CD4-positive, alpha-beta T cell (primary cell): ENCODE measurements around the gene FARP1. TPM values are rescaled to one million over a fixed set of nuclear protein-coding genes. Genes with fewer than 3 reads are reported as not detected.

ENCODE experiments used
- ATAC-seq: fragments of 200-7000 bp; cut with Tn5 transposase; one replicate; pipeline ENCODE4 v1.10.0; 2022; ENCODE audit warnings: mild to moderate bottlenecking; ENCODE audit not compliant: poor library complexity
- CTCF ChIA-PET: fragments of 350-600 bp; sonication (Branson Sonifier 250); formaldehyde crosslinking; loops from one replicate; lab custom pipeline; 2021; ENCODE audit warnings: antibody characterized with exemption, inconsistent platforms; lab: Charles Lee
- POLR2A ChIA-PET: fragments of 350-600 bp; sonication (Branson Sonifier 250); formaldehyde crosslinking; loops from one replicate; lab custom pipeline; 2021; ENCODE audit warnings: antibody characterized with exemption, inconsistent platforms; lab: Charles Lee
- DNase-seq, 14 experiments: peaks; one replicate each; pipeline ENCODE4 v3.0.0-alpha.2; 2013 to 2020; ENCODE audit warnings: mixed read lengths in 2 of 14
- H3K27ac ChIP-seq, 2 donors: one replicate each; pipeline versions ENCODE4 v1.5.1 to v1.7.0; 2013; ENCODE audit warnings: low read length in 2 of 2, low read depth in 1 of 2, mild to moderate bottlenecking in 1 of 2
- H3K27me3 ChIP-seq, 2 experiments: 1 replicate in 1 of 2; 2 replicates in 1 of 2; pipeline versions ENCODE4 v1.6.1 to v1.7.0; 2013; ENCODE audit warnings: low read length in 2 of 2, control low read depth in 1 of 2, mild to moderate bottlenecking in 1 of 2, moderate library complexity in 1 of 2; ENCODE audit not compliant: insufficient read depth in 2 of 2, control insufficient read depth in 1 of 2
- H3K36me3 ChIP-seq: one replicate; pipeline ENCODE4 v1.6.1; 2013; ENCODE audit warnings: low read length, control low read depth; ENCODE audit not compliant: insufficient read depth
- H3K4me1 ChIP-seq: one replicate; pipeline ENCODE4 v1.6.1; 2013; ENCODE audit warnings: low read length, control low read depth; ENCODE audit not compliant: insufficient read depth
- H3K4me3 ChIP-seq: one replicate; pipeline ENCODE4 v1.5.1; 2013; ENCODE audit warnings: mild to moderate bottlenecking, low read length, moderate library complexity
- H3K9me3 ChIP-seq, 2 experiments: 1 replicate in 1 of 2; 2 replicates in 1 of 2; pipeline versions ENCODE4 v1.6.1 to v1.7.0; 2013; ENCODE audit warnings: low read length in 2 of 2, mild to moderate bottlenecking in 2 of 2, control low read depth in 1 of 2, moderate library complexity in 1 of 2; ENCODE audit not compliant: control insufficient read depth in 1 of 2, insufficient read depth in 1 of 2
- H3K27ac Mint-ChIP-seq: one replicate; pipeline ENCODE4 v1.8.0; 2020; ENCODE audit warnings: mixed read lengths
- H3K27me3 Mint-ChIP-seq: one replicate; pipeline ENCODE4 v1.8.0; 2021; ENCODE audit warnings: mixed read lengths
- H3K36me3 Mint-ChIP-seq: one replicate; pipeline ENCODE4 v1.8.0; 2021; ENCODE audit warnings: low read depth, mixed read lengths
- H3K4me1 Mint-ChIP-seq: one replicate; pipeline ENCODE4 v1.8.0; 2021; ENCODE audit warnings: low read depth, mixed read lengths
- H3K4me3 Mint-ChIP-seq: one replicate; pipeline ENCODE4 v1.8.0; 2020; ENCODE audit warnings: mild to moderate bottlenecking, mixed read lengths
- H3K9me3 Mint-ChIP-seq: one replicate; pipeline ENCODE4 v1.8.0; 2020; ENCODE audit warnings: mixed read lengths
- intact Hi-C, 2 experiments: fragments of 100-400 bp; cut with DNase I in 1 of 2; cut with micrococcal nuclease in 1 of 2; formaldehyde crosslinking; loops; one replicate each; pipeline versions ENCODE4 v1.15.1 to v1.9.0; 2023 to 2025; cut with DNase I, micrococcal nuclease
- total RNA-seq, 174 experiments: library from RNA in 2 of 174; stranded (reverse) in 2 of 174; gene quantifications; one replicate each; pipeline ENCODE4 v1.2.3 and lab custom pipeline; 2021 to 2026
- TF ChIP-seq, protein P1 (sequence below): fragments of 200-600 bp; IDR thresholded peaks from one replicate; pipeline ENCODE4 v1.8.0; 2022; ENCODE audit warnings: antibody characterized with exemption, mild to moderate bottlenecking

FARP1 gene
- total RNA-seq, 2 experiments from 2014 or later: 0.30 TPM; not detected in 1

DNA sequence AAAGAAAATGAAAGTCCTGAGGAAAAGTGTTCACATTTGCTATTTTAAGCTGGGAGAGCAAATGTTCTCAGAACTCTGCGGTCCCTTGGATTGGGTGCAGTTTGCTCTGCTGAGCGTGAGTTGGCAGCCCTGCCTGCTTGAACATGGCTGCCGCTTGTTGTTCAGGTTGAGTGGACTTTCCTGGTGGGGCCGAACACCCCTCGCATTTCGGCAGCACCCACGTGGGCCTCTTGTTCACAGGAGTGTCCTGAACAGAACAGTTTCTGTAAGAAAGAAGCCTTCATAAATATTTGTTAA is 45.0 kb downstream of the FARP1 start:
- no peaks in the 10 kb centered on the region for H3K4me1 Mint-ChIP-seq
- peaks cover 0 to 3% of the 10 kb centered on the region in 2 experiments for H3K27me3 ChIP-seq
- POLR2A ChIA-PET: no interaction called here
- no peak overlapping the region for H3K27ac ChIP-seq
- TF ChIP-seq, protein P1, sequence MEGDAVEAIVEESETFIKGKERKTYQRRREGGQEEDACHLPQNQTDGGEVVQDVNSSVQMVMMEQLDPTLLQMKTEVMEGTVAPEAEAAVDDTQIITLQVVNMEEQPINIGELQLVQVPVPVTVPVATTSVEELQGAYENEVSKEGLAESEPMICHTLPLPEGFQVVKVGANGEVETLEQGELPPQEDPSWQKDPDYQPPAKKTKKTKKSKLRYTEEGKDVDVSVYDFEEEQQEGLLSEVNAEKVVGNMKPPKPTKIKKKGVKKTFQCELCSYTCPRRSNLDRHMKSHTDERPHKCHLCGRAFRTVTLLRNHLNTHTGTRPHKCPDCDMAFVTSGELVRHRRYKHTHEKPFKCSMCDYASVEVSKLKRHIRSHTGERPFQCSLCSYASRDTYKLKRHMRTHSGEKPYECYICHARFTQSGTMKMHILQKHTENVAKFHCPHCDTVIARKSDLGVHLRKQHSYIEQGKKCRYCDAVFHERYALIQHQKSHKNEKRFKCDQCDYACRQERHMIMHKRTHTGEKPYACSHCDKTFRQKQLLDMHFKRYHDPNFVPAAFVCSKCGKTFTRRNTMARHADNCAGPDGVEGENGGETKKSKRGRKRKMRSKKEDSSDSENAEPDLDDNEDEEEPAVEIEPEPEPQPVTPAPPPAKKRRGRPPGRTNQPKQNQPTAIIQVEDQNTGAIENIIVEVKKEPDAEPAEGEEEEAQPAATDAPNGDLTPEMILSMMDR: no peak
- H3K27me3 Mint-ChIP-seq: peaks cover 12% of the 10 kb centered on the region
- no peak for DNase-seq
- no peaks in the 10 kb centered on the region for H3K9me3 Mint-ChIP-seq
- no peaks in the 10 kb centered on the region for H3K4me1 ChIP-seq
- H3K4me3 Mint-ChIP-seq: no peak overlapping the region
- H3K9me3 ChIP-seq: no peaks in the 10 kb centered on the region
- no peaks in the 10 kb centered on the region for H3K36me3 Mint-ChIP-seq
- no peak overlapping the region for H3K27ac Mint-ChIP-seq
- no peak overlapping the region for H3K4me3 ChIP-seq
- H3K36me3 ChIP-seq: no peaks in the 10 kb centered on the region
- intact Hi-C loops: no loop called here
- no peak for ATAC-seq
- CTCF ChIA-PET: no interaction called here

GRCh38 chr13:98188544-98189166 is 45.8 kb downstream of the FARP1 start:
- H3K4me1 Mint-ChIP-seq: no peaks in the 10 kb centered on the region
- Histone ChIP-seq H3K9me3 (no peaks in the 10 kb centered on the region), H3K27me3 (peaks cover 0 to 1% of the 10 kb centered on the region in 2 experiments), H3K4me3 (no peak overlapping the region), H3K27ac (no peak overlapping the region), H3K4me1 (no peaks in the 10 kb centered on the region), H3K36me3 (no peaks in the 10 kb centered on the region)
- ChIA-PET POLR2A (no interaction called here), CTCF (no interaction called here)
- DNase-seq (no peak), ATAC-seq (no peak)
- H3K36me3 Mint-ChIP-seq: no peaks in the 10 kb centered on the region
- no peak overlapping the region for H3K27ac Mint-ChIP-seq
- peaks cover 17% of the 10 kb centered on the region for H3K27me3 Mint-ChIP-seq
- intact Hi-C loops: no loop called here
- TF ChIP-seq, protein P1: no peak
- H3K4me3 Mint-ChIP-seq: no peak overlapping the region
- H3K9me3 Mint-ChIP-seq: no peaks in the 10 kb centered on the region

- ATAC-seq (no peak), DNase-seq (no peak)
- no peaks in the 10 kb centered on the region for H3K9me3 ChIP-seq
- H3K4me1 Mint-ChIP-seq: no peaks in the 10 kb centered on the region
- TF ChIP-seq, protein P1: no peak
- H3K4me1 ChIP-seq: no peaks in the 10 kb centered on the region
- H3K27me3 Mint-ChIP-seq: peaks cover 18% of the 10 kb centered on the region
- ChIA-PET CTCF (no interaction called here), POLR2A (no interaction called here)
- H3K27me3 ChIP-seq: no peaks in the 10 kb centered on the region
- H3K36me3 Mint-ChIP-seq: no peaks in the 10 kb centered on the region
- H3K36me3 ChIP-seq: no peaks in the 10 kb centered on the region
- H3K4me3 ChIP-seq: no peak overlapping the region
- intact Hi-C loops: no loop called here
- H3K9me3 Mint-ChIP-seq: no peaks in the 10 kb centered on the region
- no peak overlapping the region for H3K27ac ChIP-seq
- H3K27ac Mint-ChIP-seq: no peak overlapping the region
- no peak overlapping the region for H3K4me3 Mint-ChIP-seq
Observed at GRCh38 chr13:98189841-98190505, 47.1 kb downstream of the FARP1 start.
